Mucosa of gallbladder (tissue), 1 donor: ENCODE measurements around the gene SNORC. TPM values are rescaled to one million over a fixed set of nuclear protein-coding genes. Genes with fewer than 3 reads are reported as not detected.
A peak's percentile ranks its signal among the peaks of the same experiment; 100 is the strongest.

Experiments used
- DNase-seq: peaks from one replicate; pipeline ENCODE4 v3.0.0-alpha.2; 2020; ENCODE audit warnings: low spot score
- total RNA-seq: library from RNA; stranded (reverse); gene quantifications from one replicate; pipeline ENCODE4 v1.2.1, GENCODE V29; 2021
- donor health status: DM: no; HTN: no; CAD: no.

SNORC gene
- total RNA-seq, 1 donor from 2014 or later, result 7.7 TPM

- DNase-seq, result no peak
These were observed 686 bp upstream of the SNORC start for GRCh38 chr2:232869138-232870017.

DNA sequence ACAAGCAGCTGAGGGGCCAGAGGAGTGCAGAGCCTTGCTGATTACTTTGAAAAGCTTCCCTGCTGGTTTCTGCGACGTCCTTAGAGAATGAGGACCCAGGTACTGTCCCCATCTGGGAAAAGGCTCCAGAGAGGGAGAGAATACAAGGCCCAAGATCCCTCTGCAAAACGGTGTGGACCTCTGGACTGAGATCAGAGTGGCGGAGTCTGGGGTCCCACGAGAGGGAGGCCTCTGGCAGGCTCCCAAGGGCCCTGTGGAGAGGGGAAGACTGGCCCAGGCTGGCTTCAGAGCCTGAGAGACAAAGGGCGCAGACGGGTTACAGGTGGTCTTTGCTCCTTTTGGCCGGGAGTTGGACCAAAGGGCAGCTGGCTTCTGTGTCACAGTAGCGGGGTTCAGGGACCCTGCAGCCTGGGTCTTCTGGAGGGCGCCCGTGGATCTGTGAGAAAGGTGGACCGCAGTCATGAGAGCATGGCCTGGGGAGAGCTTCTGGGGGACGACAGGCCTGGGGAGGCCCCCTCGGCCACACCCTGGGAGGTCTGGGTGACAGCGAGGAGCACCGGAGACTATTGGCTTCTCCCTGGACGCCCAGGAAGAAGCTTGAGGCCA is 805 bp downstream of the SNORC start:
- no peak for DNase-seq

DNA sequence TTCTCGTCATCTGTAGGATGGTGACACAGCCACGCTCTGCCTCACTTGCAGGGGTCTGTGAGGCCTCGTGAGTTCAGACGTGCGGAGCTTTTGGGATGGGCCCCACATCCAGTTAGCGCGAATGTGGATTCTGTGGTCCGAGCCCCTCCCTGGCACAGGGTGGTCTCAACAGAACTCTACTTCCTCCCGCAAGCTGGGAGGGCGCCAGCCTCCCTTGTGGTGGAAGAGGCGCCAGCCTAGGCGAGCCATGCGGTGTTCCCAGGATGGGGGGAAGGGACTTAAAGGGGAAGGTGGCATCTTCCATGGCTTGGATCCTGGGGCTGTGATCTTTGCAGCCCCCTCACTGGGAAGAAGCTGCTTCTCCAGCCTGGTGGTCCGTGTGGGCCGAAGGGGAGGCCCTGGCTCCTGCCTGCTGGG is 1.4 kb downstream of the SNORC start:
- no peak for DNase-seq

DNA sequence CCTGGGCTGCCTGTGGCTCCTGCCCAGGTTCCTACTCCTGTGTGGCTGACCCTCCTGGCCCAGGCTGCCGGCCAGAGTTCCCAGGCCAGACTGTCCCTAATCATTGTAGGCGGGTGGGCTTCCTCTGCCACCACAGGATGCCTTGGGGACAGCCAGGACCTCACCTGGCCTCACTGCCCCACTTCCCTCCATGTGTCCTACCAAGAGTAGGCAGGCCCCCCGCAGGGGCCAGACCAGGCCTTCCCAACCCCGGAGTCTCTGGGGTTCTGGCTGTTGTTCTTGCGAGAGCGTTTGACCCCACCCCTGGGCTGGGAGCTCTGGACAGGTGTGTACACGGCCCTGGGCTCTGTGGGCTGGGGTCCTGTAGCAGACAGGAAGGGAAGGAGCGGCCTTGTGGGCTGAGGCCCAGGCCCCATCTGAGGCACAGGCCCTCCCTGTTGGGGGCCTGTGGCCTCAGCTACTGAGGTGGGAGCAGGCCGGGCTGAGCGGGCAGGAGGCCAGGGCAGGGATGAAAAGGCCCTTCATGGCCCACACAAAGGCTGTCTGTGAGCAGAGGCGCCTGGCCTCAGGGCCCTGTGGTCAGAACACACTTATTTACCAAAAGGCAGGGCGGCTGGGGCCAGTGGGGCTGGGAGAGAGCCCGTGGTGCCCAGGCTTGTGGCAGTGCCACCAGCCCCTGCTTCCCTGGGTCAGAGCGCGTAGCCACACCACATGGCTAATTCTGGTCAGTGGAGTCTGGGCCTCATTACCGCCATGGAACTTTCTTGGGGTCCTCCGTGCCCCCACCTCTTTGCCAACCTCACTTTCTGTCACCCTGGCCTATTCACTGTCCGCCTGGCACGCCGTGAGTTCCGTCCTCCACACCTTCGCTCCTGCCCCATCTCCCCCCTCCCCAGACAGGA is 2.0 kb downstream of the SNORC start:
- no peak for DNase-seq

DNA sequence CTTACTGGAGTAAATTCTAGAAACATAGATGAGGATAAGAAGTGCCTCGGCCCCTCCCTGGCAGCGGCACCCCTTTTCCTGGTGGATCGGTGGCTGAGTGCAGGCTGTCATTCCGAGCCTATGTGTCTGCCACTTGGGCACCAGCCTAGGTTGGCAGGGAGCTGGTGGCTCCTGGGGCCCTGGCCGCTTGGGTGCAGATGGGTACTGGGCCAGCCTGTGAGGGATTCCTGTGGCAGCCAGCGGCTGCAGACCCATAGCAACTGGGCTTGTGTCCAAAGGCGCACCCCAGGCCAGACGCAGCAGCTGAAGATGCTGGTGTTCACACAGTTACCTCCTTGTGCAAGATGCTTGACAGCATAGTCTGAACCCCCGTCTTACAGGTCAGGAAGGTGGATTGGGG is 2.8 kb downstream of the SNORC start:
- DNase-seq, result no peak

DNA sequence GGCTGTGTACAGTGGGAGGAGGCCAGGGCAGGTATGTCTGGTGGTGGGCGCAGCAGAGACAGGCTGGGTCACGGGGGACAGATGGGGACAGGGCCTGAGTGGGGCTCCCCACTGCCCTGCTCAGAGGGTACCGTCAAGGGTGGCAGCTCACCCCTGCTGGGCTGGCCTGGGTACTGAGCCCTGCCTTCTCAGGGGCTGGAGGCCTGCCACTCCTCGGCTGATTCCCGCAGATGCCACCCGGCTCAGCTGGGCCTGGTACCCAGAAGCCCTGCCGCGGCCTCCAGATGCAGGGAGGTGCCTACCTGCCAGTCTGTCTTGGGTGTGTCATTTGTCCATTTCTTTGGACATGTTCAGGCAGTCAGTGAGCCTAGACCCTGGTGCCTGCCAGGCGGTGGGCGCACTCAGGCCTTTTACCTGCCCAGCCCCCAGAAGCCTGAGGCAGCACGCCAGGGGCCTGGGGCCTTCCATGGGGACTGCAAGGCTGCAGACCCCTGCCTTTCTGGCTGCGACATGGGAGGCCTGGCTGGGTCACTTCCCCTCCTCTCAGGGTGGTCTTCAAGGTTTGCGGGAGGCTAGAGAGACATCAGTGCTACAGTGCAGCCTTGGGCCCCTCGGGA is 3.3 kb downstream of the SNORC start:
- no peak for DNase-seq

- peak; percentile 53 for DNase-seq
These were observed 4.0 kb downstream of the SNORC start for GRCh38 chr2:232873909-232874641.

DNA sequence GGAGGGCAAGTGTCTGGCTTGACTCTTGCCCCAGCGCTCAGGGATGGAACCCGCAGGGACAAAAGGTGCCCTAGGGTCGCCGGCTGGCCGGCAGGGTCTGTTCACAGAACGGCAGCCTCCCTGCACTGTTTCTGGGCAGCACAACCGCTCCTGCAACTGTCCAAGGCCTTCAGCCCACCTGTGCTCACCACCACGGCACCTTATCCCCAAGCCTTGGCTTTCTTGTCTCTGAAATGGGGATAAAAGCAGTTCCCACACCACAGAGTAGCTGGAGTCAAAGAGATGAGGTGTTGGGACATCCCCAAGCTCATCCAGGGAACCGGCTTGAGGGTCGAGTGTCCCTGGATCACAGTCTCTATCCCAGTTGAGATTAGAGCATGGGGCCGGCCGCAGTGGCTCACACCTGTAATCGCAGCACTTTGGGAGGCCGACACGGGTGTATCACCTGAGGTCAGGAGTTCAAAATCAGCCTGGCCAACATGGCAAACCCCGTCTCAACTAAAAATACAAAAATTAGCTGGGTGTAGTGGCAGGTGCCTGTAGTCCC is 4.7 kb downstream of the SNORC start:
- no peak for DNase-seq

DNA sequence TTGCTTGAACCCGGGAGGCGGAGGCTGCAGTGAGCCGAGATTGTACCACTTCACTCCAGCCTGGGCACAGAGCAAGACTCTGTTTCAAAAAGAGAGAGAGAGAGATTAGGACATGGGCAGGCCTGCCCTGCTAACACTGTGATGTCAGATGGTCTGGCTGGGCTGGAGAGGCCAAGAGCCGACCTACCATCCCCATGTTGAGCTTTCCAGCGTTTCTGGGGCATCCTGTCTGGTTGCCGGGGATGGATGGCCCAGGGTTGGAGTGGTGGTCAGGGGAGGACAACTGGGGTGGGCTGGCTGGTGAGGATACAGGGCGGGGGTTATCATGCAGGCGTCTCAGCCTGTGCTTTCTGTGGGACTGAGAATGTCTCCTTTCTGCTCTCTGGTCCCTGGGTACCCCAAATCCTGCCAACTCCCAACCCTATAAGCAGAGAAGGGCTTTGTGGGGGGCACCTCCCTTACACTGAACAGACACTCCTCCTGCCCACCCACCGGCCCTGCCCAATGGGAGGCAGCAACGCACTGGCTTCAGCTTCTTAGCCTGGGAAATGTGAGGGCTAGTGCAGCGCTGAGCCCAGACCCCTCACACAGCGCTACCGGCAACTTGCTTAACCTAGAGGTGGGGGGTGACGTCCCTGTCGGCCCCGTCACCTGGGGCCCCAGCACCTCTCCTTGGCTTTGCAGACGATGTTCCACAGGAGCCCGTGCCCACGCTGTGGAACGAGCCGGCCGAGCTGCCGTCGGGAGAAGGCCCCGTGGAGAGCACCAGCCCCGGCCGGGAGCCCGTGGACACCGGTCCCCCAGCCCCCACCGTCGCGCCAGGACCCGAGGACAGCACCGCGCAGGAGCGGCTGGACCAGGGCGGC is 5.4 kb downstream of the SNORC start:
- DNase-seq, result no peak

DNA sequence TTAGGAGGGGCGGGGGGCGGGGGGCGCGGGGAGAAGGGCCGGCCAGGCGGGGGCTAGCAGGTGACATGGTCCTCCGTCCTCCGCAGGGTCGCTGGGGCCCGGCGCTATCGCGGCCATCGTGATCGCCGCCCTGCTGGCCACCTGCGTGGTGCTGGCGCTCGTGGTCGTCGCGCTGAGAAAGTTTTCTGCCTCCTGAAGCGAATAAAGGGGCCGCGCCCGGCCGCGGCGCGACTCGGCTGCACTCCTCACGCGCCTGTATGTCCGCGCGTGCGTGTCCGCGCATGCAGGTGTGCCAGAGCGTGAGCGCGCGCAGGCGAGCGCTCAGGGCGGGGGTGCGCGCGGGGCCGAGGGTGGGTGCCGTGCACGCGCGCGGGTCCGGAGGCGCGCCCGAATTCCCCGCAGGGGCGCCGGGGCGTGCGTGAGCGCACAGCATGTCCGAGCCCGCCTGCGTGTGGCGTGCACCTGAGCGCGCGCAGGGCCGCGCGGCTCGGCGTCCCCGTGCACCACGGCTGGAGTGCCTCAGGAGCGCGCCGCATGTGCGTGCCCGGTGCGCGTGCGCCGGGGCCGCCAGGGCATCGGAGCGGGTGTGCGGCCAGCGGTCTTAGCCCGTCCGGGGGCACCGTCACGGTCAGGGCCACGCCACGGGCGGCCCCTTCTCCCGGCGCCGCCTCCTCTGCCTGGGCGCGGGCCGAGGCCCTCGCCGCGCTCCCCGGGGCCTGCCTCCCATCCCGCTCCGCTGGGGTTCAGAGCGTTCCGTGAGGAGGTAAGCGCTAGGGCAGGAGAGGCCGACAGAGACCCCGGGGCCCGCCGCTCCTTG is 6.3 kb downstream of the SNORC start:
- DNase-seq, result no peak

DNA sequence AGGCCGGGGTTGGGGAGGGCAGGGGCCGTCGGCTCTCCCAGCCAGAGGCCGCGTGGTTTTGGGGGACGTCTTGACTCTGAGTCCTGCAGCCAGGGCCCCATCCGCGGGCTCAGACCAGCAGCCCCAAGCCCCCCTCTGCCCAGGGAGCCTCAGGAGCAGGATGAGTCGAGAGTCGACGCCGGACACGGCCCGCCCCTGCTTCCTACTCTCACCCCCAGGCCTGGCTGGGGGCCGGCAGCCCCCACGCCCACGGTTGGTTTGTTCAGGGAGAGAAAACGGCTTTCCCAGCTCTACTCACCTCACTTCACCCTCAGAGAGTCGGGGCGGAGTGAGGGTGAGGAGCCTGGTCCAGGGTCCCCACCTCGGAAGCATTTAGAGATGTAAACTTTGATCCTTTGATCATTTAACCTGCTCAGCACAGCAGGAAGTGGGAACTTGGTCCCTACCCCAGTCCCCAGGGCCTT is 6.9 kb downstream of the SNORC start:
- DNase-seq, result no peak

DNA sequence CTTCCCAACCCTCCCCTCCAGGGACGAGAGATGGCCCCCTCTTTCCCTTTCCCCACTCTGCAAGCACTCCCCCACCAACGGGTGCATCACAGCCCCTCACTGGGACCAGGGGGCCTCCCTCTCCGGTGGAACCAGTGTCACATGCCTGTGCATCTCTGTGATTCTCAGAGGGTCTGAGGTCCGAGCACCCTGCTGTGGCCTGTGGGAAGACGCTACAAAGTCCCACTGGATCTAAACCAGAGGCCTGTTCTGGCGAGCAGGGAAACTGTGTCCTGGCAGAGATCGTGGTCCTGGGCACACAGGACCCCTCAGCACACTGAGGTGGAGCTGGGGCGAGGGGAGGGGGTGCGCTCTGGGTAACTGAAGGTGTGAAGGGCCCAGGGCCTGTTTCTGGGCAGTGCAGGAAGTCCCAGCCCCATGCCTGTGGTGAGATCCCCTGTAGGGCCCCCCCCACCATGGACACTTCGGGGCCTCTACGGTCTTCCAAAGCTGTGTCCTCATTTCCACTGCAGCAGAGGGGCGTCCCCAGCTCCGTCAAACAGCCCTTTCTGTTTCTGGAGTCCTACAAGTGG is 8.0 kb downstream of the SNORC start:
- DNase-seq, result no peak

GRCh38 chr2:232878855-232879617 is 9.0 kb downstream of the SNORC start:
- no peak for DNase-seq

DNA sequence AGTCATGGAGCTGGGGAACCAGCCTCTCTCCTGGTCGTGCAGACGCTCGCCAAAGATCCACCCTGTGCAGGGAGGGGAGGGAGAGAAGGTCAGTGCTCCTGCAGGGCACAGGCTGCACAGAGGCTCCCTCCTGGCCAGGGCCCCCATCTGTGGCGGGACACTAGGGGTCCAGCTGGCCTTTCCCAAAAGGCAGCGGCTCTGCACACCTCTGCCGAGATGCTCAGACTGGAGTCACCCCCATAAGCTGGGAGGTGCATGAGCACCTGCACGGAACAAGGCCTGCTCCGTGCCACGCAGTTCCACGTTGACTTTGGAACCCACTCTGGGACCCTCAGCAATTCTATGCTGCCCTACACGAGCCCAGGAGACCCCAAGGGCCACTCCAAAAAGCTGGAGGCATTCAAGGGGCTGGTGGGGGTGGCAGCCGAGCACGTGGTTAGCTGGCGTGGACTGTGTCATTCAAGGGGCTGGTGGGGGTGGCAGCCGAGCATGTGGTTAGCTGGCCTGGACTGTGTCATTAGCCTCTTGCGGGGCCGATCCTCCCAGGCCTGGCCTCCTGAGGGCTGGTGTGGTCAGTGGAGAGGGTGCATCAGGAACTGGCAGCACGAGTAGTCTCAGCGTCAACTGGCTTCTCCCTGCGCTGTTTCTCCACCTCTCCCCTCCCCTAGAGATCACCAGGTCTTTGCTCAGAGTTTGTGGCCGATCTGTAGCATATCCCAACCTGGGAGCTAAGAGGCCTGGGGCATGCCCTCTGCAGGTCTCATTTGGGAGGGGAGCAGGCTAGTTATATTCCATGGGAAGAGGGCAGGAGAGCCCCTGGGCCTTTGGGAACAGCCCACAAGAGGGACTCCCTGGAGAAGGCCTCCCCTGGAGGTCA is 9.8 kb downstream of the SNORC start:
- no peak for DNase-seq

GRCh38 chr2:232880764-232881351 is 10.8 kb downstream of the SNORC start:
- DNase-seq, result no peak

DNA sequence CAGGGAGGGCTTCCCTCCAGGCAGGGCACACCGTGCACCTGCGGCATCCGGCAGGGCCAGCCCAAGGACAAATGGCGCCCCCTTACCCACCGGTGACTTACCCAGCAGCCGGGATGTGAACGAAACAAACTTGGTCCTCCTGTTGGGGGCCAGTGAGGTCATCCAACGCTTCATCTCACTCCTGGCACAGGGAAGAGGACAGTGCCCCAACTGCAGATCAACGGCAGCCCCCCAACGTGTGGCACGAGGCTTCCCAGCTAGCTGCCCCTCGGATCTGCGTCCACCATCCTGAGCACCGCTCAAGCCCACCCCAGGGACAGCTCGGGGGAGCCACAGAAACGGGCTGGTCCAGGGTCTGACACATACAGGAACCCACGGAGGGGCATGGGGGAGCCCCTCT is 12.0 kb downstream of the SNORC start:
- DNase-seq, result no peak
